WTC11 (cell line): ENCODE measurements around the gene TMEM221. TPM values are rescaled to one million over a fixed set of nuclear protein-coding genes. Genes with fewer than 3 reads are reported as not detected.

ENCODE experiments used
- ATAC-seq: fragments of 200-7000 bp; cut with Tn5 transposase; 2 replicates; pipeline ENCODE4 v1.10.0; 2021; ENCODE audit warnings: mild to moderate bottlenecking, moderate library complexity
- CTCF ChIA-PET: fragments of 300-600 bp; sonication (Branson Sonifier 250); formaldehyde crosslinking; loops from one replicate; lab custom pipeline; 2021; ENCODE audit warnings: antibody characterized with exemption; lab: Charles Lee
- POLR2A ChIA-PET: fragments of 350-600 bp; sonication (Branson Sonifier 250); formaldehyde crosslinking; loops from one replicate; lab custom pipeline; 2021; ENCODE audit warnings: antibody characterized with exemption; lab: Charles Lee
- DNase-seq: peaks from one replicate; pipeline ENCODE4 v3.0.0; 2021; ENCODE audit warnings: low spot score
- H3K27ac Mint-ChIP-seq: 2 replicates; pipeline ENCODE4 v1.8.0; 2021; ENCODE audit warnings: mixed read lengths
- H3K27me3 Mint-ChIP-seq: 2 replicates; pipeline ENCODE4 v1.8.0; 2021; ENCODE audit warnings: low read depth, mild to moderate bottlenecking, moderate library complexity, mixed read lengths
- H3K36me3 Mint-ChIP-seq: 2 replicates; pipeline ENCODE4 v1.8.0; 2021; ENCODE audit warnings: mixed read lengths
- H3K4me1 Mint-ChIP-seq: 2 replicates; pipeline ENCODE4 v1.8.0; 2022; ENCODE audit warnings: mixed read lengths
- H3K4me3 Mint-ChIP-seq: 2 replicates; pipeline ENCODE4 v1.8.0; 2021; ENCODE audit warnings: mild to moderate bottlenecking, moderate library complexity, mixed read lengths
- H3K9me3 Mint-ChIP-seq: 2 replicates; pipeline ENCODE4 v1.8.0; 2021; ENCODE audit warnings: mixed read lengths
- CREB1 ChIP-seq: sonication (generic); formaldehyde crosslinking; IDR thresholded peaks from 2 replicates; pipeline ENCODE4 v1.8.0; 2023; ENCODE audit warnings: mild to moderate bottlenecking, missing genetic modification reagents
- CTCF ChIP-seq: fragments of 200-600 bp; IDR thresholded peaks from 2 replicates; pipeline ENCODE4 v1.8.0; 2022; ENCODE audit warnings: antibody characterized with exemption
- ERG ChIP-seq: fragments of 250-450 bp; sonication (Bioruptor Pico); IDR thresholded peaks from 2 replicates; pipeline ENCODE4 v1.8.0; 2021; ENCODE audit warnings: mild to moderate bottlenecking
- ETV6 ChIP-seq: sonication (generic); formaldehyde crosslinking; IDR thresholded peaks from 2 replicates; pipeline ENCODE4 v1.8.1; 2022; ENCODE audit warnings: mild to moderate bottlenecking, missing genetic modification reagents
- HMGXB4 ChIP-seq: sonication (generic); formaldehyde crosslinking; IDR thresholded peaks from 2 replicates; pipeline ENCODE4 v1.8.1; 2023; ENCODE audit warnings: mild to moderate bottlenecking, moderate library complexity, missing genetic modification reagents
- TEAD1 ChIP-seq: sonication (generic); formaldehyde crosslinking; IDR thresholded peaks from 2 replicates; pipeline ENCODE4 v1.8.0; 2022; ENCODE audit warnings: mild to moderate bottlenecking, missing genetic modification reagents
- ZNF121 ChIP-seq: sonication (generic); formaldehyde crosslinking; IDR thresholded peaks from 2 replicates; pipeline ENCODE4 v1.8.0; 2023; ENCODE audit warnings: missing genetic modification reagents
- ZNF423 ChIP-seq: fragments of 250-450 bp; sonication (Bioruptor Pico); IDR thresholded peaks from 2 replicates; pipeline ENCODE4 v2.1.2; 2022; ENCODE audit warnings: mild to moderate bottlenecking, moderate library complexity
- total RNA-seq: library from RNA; stranded (reverse); gene quantifications from 3 replicates; pipeline ENCODE4 v1.2.3, GENCODE V29; 2021
- TF ChIP-seq, protein P1 (sequence below): sonication (generic); formaldehyde crosslinking; IDR thresholded peaks from 2 replicates; pipeline ENCODE4 v1.8.0; 2023; ENCODE audit warnings: missing genetic modification reagents
- TF ChIP-seq, protein P2 (sequence below): sonication (generic); formaldehyde crosslinking; IDR thresholded peaks from 2 replicates; pipeline ENCODE4 v1.8.1; 2023; ENCODE audit warnings: mild to moderate bottlenecking, missing genetic modification reagents, moderate library complexity
- TF ChIP-seq, protein P3 (sequence below): sonication (generic); formaldehyde crosslinking; IDR thresholded peaks from 2 replicates; pipeline ENCODE4 v1.8.1; 2023; ENCODE audit warnings: mild to moderate bottlenecking, missing genetic modification reagents, borderline replicate concordance
- TF ChIP-seq, protein P4 (sequence below): fragments of 250-450 bp; sonication (Bioruptor Pico); IDR thresholded peaks from 2 replicates; pipeline ENCODE4 v1.9.0; 2021; ENCODE audit warnings: moderate library complexity, mild to moderate bottlenecking, inconsistent platforms, borderline replicate concordance

Gene TMEM221
- total RNA-seq, 1 experiment from 2014 or later, result 1.2 TPM

DNA sequence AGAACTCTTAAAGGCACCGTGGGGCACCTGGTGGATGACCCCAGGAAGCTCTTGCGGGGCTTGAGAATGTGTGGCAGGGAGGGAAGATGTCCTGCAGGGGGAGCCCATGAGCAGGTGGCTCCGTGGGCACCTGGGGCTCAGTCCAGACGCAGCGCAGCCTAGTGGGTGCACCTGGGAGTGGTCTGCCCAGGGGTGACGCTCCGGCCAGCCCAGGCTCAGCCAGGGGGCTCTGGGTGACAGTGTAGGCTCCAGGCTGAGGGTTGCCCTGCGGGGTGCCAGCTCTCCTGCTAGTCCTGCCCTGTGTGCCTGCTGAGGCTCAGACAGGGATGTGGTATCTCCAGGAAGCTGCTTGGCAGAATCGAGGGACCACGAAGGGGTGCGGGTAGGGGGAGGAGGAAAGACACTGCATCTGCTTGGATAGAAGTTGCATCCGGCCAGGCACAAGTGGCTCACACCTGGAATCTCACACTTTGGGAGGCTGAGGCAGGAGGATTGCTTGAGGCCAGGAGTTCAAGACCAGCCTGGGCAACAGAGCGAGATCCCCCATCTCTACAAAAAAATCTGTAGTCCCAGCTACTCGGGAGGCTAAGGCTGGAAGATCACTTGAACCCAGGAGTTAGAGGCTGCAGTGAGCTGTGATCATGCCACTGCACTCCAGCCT is 48.0 kb upstream of the TMEM221 start:
- Mint-ChIP-seq H3K27ac (no peak overlapping the region), H3K4me1 (peaks cover 16% of the 10 kb centered on the region), H3K9me3 (no peaks in the 10 kb centered on the region), H3K27me3 (peaks cover 23% of the 10 kb centered on the region), H3K4me3 (peak overlapping the region; percentile 74), H3K36me3 (no peaks in the 10 kb centered on the region)
- TF ChIP-seq ETV6 (CRISPR knock-in tag) (peak; percentile 65; the same call in 1 of the 2 replicates), HMGXB4 (CRISPR knock-in tag) (peak; percentile 73; the same call in 1 of the 2 replicates), TEAD1 (CRISPR knock-in tag) (peak; percentile 13; the same call in 1 of the 2 replicates), ERG (CRISPR knock-in tag) (no peak), CREB1 (CRISPR knock-in tag) (peak; percentile 43; the same call in 1 of the 2 replicates), ZNF121 (CRISPR knock-in tag) (peak; percentile 48; the same call in 1 of the 2 replicates), CTCF (peak; percentile 92), ZNF423 (CRISPR knock-in tag) (peak; percentile 97)
- TF ChIP-seq, protein P1, sequence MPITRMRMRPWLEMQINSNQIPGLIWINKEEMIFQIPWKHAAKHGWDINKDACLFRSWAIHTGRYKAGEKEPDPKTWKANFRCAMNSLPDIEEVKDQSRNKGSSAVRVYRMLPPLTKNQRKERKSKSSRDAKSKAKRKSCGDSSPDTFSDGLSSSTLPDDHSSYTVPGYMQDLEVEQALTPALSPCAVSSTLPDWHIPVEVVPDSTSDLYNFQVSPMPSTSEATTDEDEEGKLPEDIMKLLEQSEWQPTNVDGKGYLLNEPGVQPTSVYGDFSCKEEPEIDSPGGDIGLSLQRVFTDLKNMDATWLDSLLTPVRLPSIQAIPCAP, result no peak
- TF ChIP-seq, protein P2, sequence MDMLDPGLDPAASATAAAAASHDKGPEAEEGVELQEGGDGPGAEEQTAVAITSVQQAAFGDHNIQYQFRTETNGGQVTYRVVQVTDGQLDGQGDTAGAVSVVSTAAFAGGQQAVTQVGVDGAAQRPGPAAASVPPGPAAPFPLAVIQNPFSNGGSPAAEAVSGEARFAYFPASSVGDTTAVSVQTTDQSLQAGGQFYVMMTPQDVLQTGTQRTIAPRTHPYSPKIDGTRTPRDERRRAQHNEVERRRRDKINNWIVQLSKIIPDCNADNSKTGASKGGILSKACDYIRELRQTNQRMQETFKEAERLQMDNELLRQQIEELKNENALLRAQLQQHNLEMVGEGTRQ (CRISPR knock-in tag), result peak; percentile 13; the same call in 1 of the 2 replicates
- ChIA-PET CTCF (interaction anchor here (0.5 to 4.1 kb wide), 68 partner anchors 8 to 436 kb away, joined by 3 to 84 read pairs (median 4); partner anchors contain the start of genes BABAM1, BST2, CCDC124 and MVB12A), POLR2A (interaction anchor here (0.6 to 1.5 kb wide), 3 partner anchors 14 to 162 kb away, joined by 3 to 4 read pairs (median 4); partner anchors contain the start of gene ANO8)
- ATAC-seq, result peak; percentile 85
- peak; percentile 90 for DNase-seq

DNA sequence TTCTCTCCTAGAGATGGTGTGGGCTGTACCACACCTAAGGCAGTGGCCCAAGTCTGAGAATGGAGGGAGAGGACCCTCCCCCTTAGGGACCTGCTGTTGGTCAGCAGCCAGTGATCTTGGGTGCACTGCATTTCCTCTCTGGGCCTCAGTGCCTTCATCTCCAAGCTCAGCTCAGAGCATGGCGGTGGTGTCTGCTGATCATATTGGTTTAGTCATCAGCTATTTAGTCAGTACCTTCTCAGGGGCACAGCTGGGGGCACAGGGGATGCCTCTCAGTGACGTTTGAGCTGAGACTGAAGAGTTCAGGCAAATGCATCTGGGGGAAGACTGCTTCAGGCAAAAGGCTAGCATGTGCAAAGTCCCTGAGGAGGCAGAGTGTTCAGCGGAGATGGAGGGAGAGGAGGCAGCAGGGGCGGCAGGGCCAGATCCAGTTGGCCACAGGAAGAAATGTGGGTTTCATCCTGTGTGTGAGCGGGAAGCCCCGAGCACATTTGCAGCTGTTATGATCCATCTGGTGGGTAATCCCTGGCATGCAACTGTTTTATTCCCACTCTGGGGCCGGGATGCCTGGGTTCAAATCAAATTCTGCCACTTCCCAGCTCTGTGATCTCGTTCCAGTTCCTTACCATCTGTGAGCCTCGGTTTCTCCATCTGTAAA is 47.3 kb upstream of the TMEM221 start:
- no peak for DNase-seq
- no peak overlapping the region for H3K27ac Mint-ChIP-seq
- no peak for ATAC-seq
- H3K27me3 Mint-ChIP-seq, result peaks cover 23% of the 10 kb centered on the region
- no peaks in the 10 kb centered on the region for H3K36me3 Mint-ChIP-seq
- CTCF ChIA-PET, result interaction anchor here (0.5 to 4.1 kb wide), 64 partner anchors 8 to 437 kb away, joined by 3 to 84 read pairs (median 5); partner anchors contain the start of genes BABAM1, BST2, CCDC124 and MVB12A
- TF ChIP-seq, protein P2 (CRISPR knock-in tag), result 0 out of 2 replicates have a peak, but pooled peaks have one; percentile 0
- TF ChIP-seq, protein P3, sequence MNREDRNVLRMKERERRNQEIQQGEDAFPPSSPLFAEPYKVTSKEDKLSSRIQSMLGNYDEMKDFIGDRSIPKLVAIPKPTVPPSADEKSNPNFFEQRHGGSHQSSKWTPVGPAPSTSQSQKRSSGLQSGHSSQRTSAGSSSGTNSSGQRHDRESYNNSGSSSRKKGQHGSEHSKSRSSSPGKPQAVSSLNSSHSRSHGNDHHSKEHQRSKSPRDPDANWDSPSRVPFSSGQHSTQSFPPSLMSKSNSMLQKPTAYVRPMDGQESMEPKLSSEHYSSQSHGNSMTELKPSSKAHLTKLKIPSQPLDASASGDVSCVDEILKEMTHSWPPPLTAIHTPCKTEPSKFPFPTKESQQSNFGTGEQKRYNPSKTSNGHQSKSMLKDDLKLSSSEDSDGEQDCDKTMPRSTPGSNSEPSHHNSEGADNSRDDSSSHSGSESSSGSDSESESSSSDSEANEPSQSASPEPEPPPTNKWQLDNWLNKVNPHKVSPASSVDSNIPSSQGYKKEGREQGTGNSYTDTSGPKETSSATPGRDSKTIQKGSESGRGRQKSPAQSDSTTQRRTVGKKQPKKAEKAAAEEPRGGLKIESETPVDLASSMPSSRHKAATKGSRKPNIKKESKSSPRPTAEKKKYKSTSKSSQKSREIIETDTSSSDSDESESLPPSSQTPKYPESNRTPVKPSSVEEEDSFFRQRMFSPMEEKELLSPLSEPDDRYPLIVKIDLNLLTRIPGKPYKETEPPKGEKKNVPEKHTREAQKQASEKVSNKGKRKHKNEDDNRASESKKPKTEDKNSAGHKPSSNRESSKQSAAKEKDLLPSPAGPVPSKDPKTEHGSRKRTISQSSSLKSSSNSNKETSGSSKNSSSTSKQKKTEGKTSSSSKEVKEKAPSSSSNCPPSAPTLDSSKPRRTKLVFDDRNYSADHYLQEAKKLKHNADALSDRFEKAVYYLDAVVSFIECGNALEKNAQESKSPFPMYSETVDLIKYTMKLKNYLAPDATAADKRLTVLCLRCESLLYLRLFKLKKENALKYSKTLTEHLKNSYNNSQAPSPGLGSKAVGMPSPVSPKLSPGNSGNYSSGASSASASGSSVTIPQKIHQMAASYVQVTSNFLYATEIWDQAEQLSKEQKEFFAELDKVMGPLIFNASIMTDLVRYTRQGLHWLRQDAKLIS (CRISPR knock-in tag), result no peak
- TF ChIP-seq, protein P4, sequence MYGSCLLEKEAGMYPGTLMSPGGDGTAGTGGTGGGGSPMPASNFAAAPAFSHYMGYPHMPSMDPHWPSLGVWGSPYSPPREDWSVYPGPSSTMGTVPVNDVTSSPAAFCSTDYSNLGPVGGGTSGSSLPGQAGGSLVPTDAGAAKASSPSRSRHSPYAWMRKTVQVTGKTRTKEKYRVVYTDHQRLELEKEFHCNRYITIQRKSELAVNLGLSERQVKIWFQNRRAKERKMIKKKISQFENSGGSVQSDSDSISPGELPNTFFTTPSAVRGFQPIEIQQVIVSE (CRISPR knock-in tag), result no peak
- H3K4me3 Mint-ChIP-seq, result no peak overlapping the region
- POLR2A ChIA-PET, result interaction anchor here (0.6 to 1.5 kb wide), 2 partner anchors 15 to 72 kb away, joined by 3 to 4 read pairs; no protein-coding TSS in a partner anchor
- no peaks in the 10 kb centered on the region for H3K9me3 Mint-ChIP-seq
- H3K4me1 Mint-ChIP-seq, result peaks cover 16% of the 10 kb centered on the region
